Neural crest cell (in vitro differentiated cells): ENCODE measurements around the gene ENTR1. TPM values are rescaled to one million over a fixed set of nuclear protein-coding genes. Genes with fewer than 3 reads are reported as not detected.
A peak's percentile ranks its signal among the peaks of the same experiment; 100 is the strongest.

Experiments
- DNase-seq: peaks from one replicate; pipeline ENCODE4 v3.0.0; 2021; ENCODE audit warnings: low read depth, mixed read lengths, low spot score
- H3K27ac Mint-ChIP-seq: one replicate; pipeline ENCODE4 v1.8.0; 2021; ENCODE audit warnings: mild to moderate bottlenecking, mixed read lengths; ENCODE audit not compliant: unreplicated experiment
- H3K27me3 Mint-ChIP-seq: 2 replicates; pipeline ENCODE4 v1.8.0; 2021; ENCODE audit warnings: low read depth, mild to moderate bottlenecking, mixed read lengths
- H3K36me3 Mint-ChIP-seq: 2 replicates; pipeline ENCODE4 v1.8.0; 2021; ENCODE audit warnings: low read depth, mild to moderate bottlenecking, mixed read lengths
- H3K4me1 Mint-ChIP-seq: 2 replicates; pipeline ENCODE4 v1.8.0; 2021; ENCODE audit warnings: mixed read lengths
- H3K4me3 Mint-ChIP-seq: one replicate; pipeline ENCODE4 v1.8.0; 2021; ENCODE audit warnings: mild to moderate bottlenecking, mixed read lengths
- H3K9me3 Mint-ChIP-seq: 2 replicates; pipeline ENCODE4 v1.8.0; 2021; ENCODE audit warnings: mixed read lengths
- CTCF ChIP-seq: fragments of 200-600 bp; sonication (generic); conservative IDR thresholded peaks from 2 replicates; pipeline ENCODE4 v1.5.0; 2021; ENCODE audit warnings: antibody characterized with exemption, mild to moderate bottlenecking
- total RNA-seq: library from RNA; stranded (reverse); gene quantifications from 2 replicates; pipeline ENCODE4 v1.2.1, GENCODE V29; 2021

ENTR1 gene
- total RNA-seq, 1 donor from 2014 or later, result 89.3 TPM

- no peak overlapping the region for H3K4me3 Mint-ChIP-seq
- peaks cover 10% of the 10 kb centered on the region for H3K4me1 Mint-ChIP-seq
- no peak for DNase-seq
- H3K27me3 Mint-ChIP-seq, result no peaks in the 10 kb centered on the region
- H3K36me3 Mint-ChIP-seq, result no peaks in the 10 kb centered on the region
- H3K27ac Mint-ChIP-seq, result no peak overlapping the region
- H3K9me3 Mint-ChIP-seq, result no peaks in the 10 kb centered on the region
- no peak for TF ChIP-seq CTCF
Observed at GRCh38 chr9:136372006-136372405, 38.4 kb downstream of the ENTR1 start.

GRCh38 chr9:136371533-136371880, 38.9 kb downstream of the ENTR1 start:
- Mint-ChIP-seq H3K4me3 (no peak overlapping the region), H3K27me3 (no peaks in the 10 kb centered on the region), H3K36me3 (no peaks in the 10 kb centered on the region), H3K9me3 (no peaks in the 10 kb centered on the region), H3K4me1 (peaks cover 10% of the 10 kb centered on the region), H3K27ac (no peak overlapping the region)
- TF ChIP-seq CTCF, result no peak
- no peak for DNase-seq

GRCh38 chr9:136370687-136371532, 39.5 kb downstream of the ENTR1 start:
- Mint-ChIP-seq H3K4me3 (no peak overlapping the region), H3K27me3 (no peaks in the 10 kb centered on the region), H3K36me3 (no peaks in the 10 kb centered on the region), H3K9me3 (no peaks in the 10 kb centered on the region), H3K27ac (no peak overlapping the region), H3K4me1 (peaks cover 10% of the 10 kb centered on the region)
- DNase-seq, result no peak
- TF ChIP-seq CTCF, result no peak

- Mint-ChIP-seq H3K36me3 (no peaks in the 10 kb centered on the region), H3K9me3 (no peaks in the 10 kb centered on the region), H3K27ac (no peak overlapping the region), H3K27me3 (no peaks in the 10 kb centered on the region), H3K4me3 (no peak overlapping the region), H3K4me1 (peaks cover 10% of the 10 kb centered on the region)
- no peak for TF ChIP-seq CTCF
- DNase-seq, result no peak
Observed at GRCh38 chr9:136370037-136370436, 40.4 kb downstream of the ENTR1 start.

- Mint-ChIP-seq H3K4me1 (peaks cover 7% of the 10 kb centered on the region), H3K27me3 (no peaks in the 10 kb centered on the region), H3K9me3 (no peaks in the 10 kb centered on the region), H3K36me3 (no peaks in the 10 kb centered on the region), H3K27ac (peak overlapping the region; percentile 93), H3K4me3 (peak overlapping the region; percentile 38)
- no peak for TF ChIP-seq CTCF
- no peak for DNase-seq
Observed at GRCh38 chr9:136368190-136368589, 42.2 kb downstream of the ENTR1 start.
